GM18861 (cell line): ENCODE data around the gene HMOX1.
A peak's percentile ranks its signal among the peaks of the same experiment; 100 is the strongest.
"Not testable (repeated sequence)": the region's sequence is repeated elsewhere in the genome, so short reads cannot be mapped to it uniquely, and the experiment has no call there.

Source experiments
- ATAC-seq: cut with Tn5 transposase; IDR thresholded peaks from one replicate; pipeline ENCODE4 v1.9.1; 2021; ENCODE audit not compliant: unreplicated experiment

The HMOX1 gene

DNA sequence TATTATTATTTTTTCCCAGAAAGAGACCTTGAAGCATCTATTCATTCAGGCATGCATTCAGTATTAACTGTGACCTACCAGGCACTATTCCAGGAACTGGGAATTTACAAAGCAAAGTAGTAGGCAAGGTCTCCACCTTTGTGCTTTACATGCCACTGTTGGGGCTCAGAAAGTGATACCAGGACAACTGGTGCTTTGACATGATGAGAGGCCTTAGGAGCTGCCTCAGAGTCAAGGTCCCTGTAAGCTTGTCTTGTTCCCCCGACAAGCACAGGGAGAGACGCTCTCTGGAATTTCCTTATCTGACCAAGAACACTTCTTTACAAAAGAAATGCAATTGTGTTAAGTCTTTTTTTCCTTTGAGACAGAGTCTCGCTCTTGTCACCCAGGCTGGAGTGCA lies 2.3 kb upstream of the HMOX1 start:
- no peak for ATAC-seq

DNA sequence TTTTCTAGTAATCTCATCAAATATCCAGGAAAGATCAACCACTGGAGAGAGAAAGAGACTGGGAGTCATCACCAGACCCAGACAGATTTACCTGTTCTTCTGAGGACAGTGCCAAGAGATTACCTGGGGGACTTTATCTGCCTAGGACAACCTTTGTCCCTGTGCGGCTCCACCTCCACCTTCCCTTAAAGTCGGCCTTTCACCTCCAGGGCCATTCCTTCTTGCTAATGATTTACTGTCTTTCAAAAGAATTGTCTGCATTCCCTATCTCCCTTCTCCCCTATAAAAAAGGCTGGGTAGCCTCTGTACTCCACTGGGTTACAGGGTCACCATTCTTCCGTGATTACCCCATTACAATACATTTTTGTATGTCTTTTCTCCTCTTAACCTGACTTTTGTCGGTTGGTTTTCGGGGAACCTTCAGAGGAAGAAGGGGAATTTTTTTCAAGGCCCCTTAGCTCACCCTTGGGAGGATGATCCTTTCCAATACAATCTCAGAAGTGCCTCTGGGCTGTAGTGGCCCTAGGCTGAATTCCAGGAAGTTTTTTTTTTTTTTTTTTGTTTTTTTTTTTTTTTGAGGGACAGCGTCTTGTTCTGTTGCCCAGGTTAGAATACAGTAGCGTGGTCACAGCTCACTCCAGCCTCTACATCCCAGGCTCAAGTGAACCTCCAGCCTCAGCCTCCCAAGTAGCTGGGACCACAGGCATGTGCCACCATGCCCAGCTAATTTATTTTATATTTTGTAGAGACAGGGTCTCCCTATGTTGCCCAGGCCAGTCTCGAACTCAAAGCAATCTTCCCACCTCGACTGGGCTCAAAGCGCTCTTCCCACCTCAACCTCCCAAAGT lies 1.5 kb upstream of the HMOX1 start:
- ATAC-seq: no peak

DNA sequence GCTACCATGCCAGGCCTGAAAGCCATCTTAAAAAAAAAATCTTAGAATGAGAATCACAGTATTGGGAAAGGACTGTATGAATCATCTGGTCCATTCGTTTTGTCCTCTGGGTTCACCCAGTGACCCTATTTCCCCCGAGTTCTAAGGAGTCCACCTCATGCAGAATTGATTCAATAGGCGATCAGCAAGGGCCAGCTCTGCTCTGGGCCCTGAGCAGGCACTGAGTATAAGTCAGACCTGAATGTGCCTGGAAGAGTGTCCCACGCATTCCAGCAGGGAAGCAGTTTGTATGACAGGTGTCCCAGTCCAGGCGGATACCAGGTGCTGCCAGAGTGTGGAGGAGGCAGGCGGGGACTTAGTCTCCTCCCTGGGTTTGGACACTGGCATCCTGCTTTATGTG lies 883 bp upstream of the HMOX1 start:
- no peak for ATAC-seq

DNA sequence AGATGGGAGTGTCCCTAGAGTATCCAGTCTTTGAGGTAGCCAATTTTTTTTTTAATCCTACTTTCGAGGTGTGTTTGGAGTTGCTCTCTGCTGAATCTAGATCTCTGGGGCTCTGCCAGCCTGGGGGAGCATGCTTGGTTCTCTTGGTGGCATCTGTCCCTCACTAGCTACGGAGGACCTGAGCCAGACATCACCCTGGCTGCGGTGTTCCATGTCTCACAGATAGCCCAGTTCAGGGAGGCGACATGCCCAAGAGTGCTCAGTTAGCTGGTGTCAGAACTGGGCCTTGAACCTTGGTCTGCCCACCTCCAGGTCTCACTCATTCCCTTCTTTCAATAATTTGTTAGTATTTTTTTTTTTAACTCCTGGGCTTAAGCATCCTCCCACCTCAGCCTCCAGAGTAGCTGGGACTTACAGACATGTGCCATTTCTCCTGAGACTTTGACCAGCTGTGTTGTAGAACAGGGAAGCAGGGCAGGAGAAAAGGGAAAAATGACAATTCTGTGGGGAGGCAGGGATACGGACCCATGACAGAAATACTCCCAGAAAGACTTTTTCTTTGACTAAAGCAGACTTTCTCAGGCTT lies 621 bp downstream of the HMOX1 start:
- ATAC-seq: no peak

DNA sequence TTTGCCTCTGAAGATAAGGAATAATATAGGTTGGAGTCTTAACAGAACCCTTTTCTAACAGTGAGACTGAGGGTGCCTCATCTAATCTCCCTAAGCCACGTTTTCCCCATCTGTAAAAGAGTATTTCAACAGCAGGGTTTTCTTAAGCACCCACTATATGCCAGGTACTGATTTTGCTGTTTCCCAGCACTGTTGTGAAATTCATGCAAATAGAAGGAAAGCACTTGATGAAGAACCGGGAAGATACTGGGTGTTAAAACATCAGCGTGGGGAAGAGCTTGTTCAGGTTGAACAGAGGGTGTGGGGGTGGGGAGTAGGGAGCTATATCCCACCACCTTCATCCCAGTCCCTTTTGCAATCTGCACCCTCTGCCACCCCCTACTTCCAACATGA lies 2.8 kb downstream of the HMOX1 start:
- ATAC-seq: no peak

DNA sequence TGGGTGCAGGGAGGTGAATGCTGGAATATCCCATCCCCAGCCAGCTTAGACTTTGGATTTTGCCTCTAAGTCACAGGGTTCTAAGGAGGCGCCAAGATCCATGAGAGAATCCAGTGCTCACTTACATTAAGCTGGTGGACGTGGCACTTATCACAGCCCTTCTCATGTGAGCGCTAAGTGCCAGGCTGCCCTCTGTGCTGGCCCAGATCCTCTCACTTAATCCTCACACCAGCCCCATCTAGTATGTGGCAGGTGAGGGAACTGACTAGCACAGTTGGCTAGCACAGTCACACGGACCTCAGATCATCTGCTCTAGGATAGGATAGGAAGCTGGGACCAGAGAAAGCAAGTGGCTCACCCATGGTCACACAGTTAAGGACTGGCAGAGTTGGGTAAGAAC lies 3.6 kb downstream of the HMOX1 start:
- ATAC-seq: no peak

DNA sequence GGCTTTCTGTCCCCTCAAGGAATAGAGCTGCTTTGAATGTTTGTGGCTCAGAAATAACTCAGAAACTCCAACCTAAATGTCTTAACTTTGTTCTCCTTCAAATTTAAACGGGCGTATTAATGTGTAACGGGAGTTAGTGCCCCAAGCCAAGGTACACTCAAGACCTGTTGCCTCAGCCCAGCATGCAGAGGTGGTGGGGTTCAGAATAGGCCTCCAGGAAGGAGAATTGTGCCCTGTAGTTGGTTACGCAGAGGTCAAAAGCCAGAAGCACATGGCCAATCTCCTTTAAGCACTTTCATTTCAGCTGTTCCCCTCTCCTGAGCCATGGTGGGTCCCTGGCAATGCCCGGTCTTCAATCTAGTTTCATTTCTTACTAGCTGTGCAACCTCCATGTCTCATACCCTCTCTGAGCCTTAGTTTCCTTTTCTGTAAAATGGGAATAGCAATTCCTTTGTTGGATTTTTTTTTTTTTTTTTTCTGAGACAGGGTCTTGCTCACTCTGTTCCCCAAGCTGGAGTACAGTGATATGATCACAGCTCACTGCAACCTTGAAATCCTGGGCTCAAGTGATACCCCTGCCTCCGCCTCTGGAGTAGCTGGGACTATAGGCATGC lies 4.2 kb downstream of the HMOX1 start:
- no peak for ATAC-seq

DNA sequence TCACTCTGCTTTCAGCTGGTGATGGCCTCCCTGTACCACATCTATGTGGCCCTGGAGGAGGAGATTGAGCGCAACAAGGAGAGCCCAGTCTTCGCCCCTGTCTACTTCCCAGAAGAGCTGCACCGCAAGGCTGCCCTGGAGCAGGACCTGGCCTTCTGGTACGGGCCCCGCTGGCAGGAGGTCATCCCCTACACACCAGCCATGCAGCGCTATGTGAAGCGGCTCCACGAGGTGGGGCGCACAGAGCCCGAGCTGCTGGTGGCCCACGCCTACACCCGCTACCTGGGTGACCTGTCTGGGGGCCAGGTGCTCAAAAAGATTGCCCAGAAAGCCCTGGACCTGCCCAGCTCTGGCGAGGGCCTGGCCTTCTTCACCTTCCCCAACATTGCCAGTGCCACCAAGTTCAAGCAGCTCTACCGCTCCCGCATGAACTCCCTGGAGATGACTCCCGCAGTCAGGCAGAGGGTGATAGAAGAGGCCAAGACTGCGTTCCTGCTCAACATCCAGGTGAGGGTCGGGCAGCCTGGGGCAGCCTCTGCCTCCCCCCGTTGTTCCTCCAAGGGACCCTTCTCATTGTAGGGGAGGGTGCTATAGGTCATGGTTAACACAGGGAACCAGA lies 5.9 kb downstream of the HMOX1 start:
- ATAC-seq: no peak

DNA sequence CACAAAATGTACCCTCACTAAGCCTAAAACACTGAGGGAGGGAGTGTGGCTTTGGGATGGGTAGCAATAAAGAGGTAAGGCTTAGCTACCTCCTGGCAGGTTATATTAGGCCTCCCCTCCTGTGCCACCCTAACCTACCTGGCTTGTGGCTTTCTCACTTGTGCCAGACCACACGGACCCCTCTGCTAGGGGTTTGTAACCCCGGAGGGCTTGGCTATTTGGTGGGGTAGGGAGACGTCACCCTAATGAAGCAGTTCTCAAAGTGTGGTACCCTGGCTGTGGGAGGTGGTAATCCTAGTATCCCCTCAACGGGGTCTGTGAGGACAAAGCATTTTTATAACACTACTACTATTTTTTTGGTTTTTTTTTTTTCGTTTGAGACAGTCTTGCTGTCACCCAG lies 10.0 kb downstream of the HMOX1 start:
- ATAC-seq: no peak

DNA sequence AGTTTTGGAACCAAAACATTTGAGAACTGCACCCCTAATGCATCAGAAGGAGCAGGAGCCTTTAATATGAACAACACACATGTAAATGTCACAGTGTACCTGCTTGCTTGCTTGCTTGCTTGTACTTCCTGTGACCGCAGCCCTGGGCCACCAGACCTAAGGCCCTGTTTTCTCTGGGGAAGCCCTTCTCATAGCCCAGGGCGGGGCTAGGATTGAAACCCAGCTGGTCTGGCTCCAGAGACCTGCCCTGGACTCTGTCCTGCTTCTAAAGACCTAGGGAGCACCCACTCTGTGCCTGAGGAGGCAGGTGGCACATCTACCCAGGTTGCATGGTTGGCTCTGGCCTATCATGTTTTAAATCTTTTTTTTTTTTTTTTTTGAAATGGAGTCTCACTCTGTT lies 11.5 kb downstream of the HMOX1 start:
- ATAC-seq: peak; percentile 43

DNA sequence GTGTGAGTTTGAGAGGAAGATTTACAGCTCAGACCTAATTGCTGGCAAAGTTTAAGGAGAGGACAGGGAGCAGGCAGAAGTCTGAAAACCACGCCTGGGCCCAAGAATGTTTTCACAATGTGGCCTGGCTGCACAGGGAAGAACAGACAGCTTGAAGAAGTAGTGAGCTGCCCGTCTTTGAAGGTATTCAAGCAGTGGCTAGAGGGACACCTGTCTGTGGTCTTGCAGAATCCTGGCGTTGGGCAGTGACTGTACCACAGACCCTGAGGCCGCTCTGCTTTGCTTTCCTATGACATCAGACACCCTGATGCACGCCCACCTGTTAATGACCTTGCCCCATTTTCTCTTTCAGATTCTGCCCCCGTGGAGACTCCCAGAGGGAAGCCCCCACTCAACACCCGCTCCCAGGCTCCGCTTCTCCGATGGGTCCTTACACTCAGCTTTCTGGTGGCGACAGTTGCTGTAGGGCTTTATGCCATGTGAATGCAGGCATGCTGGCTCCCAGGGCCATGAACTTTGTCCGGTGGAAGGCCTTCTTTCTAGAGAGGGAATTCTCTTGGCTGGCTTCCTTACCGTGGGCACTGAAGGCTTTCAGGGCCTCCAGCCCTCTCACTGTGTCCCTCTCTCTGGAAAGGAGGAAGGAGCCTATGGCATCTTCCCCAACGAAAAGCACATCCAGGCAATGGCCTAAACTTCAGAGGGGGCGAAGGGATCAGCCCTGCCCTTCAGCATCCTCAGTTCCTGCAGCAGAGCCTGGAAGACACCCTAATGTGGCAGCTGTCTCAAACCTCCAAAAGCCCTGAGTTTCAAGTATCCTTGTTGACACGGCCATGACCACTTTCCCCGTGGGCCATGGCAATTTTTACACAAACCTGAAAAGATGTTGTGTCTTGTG lies 12.5 kb downstream of the HMOX1 start:
- no peak for ATAC-seq

DNA sequence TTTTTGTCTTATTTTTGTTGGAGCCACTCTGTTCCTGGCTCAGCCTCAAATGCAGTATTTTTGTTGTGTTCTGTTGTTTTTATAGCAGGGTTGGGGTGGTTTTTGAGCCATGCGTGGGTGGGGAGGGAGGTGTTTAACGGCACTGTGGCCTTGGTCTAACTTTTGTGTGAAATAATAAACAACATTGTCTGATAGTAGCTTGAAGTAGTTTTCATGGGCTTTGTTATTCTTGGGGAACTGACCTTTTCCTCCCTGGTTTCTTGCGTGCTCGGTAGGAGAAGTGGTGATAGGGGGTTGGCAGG lies 13.1 kb downstream of the HMOX1 start:
- ATAC-seq: no peak

DNA sequence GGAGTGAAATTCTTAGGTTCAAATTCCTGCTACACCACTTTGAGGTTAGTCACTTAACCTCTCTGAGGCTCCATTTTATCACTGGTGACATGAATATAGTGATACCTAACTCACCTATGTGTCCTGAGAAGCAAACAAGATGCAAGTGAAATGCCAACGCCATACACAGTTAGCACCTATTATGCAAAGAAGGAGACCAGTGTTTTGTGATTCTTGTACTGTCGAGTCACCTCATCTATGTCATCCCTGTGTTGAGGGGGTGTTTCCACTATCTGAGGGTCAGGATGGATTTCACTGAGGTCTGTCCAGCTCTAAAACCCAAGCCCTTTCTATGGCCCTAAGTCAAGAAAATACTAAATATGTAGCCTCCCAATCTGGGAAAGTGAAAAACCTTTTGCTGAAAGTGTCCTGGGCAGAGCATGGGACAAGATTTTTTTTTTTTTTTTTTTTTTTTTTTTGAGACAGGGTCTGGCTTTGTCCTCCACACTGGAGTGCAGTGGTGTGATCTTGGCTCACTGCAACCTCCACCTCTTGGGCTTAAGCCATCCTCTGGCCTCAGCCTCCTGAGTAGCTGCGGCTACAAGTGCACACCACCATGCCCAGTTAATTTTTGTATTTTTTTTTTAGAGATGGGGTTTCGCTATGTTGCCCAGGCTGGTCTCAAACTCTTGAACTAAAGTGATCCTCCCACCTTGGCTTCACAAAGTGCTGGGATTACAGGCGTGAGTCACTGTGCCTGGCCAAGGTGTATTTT lies 14.1 kb downstream of the HMOX1 start:
- ATAC-seq: no peak

DNA sequence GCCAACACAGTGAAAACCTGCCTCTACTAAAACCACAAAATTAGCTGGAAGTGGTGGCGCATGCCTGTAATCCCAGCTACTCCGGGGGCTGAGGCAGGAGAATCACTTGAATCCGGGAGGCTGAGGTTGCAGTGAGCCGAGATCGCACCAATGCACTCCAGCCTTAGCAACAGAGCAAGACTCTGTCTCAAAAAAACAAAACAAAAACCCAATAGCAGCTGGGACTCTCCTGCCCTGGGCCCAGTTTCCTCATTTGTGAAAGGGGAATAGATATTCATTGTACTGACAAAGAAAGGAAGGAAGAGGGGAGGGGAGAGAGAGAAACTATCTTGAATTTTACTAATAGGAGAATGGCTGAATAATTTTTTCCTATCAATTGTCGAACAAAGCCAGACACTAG lies 15.7 kb downstream of the HMOX1 start:
- ATAC-seq: not testable (repeated sequence)

DNA sequence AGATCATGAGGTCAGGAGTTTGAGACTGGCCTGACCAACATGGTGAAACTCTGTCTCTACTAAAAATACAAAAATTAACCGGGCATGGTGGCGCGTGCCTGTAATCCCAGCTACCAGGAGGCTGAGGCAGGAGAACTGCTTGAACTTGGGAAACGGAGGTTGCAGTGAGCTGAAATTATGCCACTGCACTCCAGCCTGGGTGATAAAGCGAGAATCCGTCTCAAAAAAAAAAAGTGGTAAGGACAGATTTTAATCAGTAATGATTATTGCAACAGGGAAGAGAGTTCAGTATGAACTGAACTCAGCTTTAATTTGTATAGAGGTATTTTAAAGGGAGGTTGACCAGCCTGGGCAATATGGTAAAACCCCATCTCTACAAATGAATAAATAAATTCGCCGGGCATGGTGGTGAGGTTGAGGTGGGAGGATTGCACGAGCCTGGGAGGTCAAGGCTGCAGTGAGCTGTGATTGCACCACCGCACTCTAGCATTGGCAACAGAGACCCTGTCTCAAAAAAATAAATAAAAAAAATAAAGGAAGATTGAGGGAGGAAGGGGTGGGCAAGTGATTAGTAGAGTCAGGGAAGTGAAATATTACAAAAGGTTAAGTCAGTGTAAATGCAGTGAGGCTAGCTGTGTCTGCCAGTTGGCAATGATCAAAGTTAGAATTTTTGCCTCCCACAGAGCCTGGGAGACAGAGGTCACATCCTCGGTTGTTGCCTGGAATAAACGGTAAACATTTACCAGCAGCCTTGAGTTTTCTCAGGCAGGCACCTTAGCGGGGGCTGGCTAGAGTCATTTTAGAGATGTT lies 16.4 kb downstream of the HMOX1 start:
- no peak for ATAC-seq

DNA sequence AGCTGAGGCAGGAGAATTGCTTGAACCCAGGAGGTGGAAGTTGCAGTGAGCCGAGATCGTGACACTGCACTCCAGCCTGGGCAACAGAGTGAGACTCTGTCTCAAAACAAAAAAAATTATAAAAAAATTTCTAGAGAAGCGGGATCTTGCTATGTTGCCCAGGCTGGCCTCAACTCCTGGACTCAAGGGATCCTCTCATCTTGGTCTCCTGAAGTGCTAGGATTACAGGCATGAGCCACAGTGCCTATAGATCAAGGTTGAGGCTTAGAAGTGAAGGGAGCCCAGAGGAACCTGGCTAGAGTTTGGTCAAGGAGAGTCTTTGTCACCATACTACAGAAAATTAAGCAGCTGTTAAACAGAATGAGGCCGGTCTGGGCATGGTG lies 17.7 kb downstream of the HMOX1 start:
- no peak for ATAC-seq

DNA sequence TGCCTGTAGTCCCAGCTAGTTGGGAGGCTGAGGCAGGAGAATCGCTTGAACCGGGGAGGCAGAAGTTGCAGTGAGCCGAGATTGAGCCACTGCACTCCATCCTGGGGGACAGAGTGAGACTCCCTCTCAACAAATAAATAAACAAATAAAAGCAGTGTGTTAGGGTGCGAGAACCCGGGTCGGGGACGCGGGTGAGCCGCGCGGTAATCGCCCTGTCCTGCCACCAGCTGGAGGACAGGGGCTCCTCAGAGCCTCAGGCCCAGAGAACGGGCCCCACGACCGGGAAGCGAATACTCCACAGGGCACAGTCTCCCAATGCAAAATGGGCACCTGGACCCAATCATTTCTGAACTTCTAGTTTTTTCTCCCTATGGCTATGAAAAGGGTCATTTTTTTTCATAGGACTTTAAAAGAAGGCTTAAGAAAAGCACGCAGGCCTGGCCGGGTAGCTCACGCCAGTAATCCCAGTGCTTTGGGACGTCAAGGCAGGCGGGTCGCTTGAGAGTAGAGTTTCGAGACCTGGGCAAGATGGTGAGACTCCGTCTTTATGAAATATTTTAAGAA lies 18.3 kb downstream of the HMOX1 start:
- no peak for ATAC-seq

DNA sequence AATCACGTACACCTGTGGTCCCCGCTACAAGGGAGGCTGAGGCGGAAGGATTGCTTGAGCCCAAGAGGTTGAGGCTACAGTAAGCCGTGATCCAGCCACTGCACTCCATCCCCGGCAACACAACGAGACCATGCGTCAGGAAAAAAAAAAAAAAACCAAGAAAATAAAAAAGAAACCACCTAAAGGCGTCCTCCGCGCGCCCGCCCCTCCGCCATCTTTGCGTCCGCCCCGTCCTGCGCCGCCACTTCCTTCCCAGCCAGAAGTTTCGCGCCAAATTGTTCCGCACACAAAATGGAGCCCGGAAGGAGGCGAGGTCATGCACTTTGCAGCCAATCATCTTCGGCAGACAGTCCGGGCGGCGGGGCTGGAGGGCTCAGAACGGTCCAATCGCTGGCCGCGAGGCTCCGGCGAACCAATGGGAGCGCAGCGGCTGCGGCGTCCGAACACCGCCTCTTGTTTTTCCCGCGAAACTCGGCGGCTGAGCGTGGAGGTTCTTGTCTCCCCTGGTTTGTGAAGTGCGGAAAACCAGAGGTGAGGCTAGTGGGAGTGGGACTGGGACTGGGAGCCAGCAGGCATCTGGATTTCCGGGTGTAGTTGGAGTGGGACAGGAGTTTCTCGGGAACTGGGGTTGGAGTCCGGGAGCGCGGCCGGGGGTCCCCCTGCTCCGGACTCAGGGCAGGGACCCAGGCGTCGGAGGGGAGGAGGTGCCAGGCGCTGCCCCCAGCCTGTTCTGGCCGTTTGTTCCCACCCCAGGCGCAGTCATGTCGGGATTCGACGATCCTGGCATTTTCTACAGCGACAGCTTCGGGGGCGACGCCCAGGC lies 19.0 kb downstream of the HMOX1 start, which contains the start of gene MCM5:
MCM5 (plus strand) TSS at position 463 of the 823 bp plus-strand sequence; CDS start at position 762, 299 bp downstream.
- ATAC-seq: peak; percentile 86

DNA sequence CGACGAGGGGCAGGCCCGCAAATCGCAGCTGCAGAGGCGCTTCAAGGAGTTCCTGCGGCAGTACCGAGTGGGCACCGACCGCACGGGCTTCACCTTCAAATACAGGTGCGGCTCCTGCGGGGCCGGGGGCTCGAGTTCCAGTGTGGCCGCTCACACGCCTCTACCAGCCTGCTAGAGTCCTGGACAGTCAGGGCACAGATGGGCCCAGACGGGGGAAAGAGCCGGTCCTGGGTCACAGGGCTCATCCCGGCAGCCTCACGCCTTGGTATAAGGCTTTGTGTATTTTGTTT lies 19.6 kb downstream of the HMOX1 start:
- ATAC-seq: no peak
